Stimulated activated naive CD8-positive, alpha-beta T cell treated with anti-CD3 and anti-CD28 coated beads, Interleukin-15, amount 100 ng/mL, for 72 hours (primary cell): Measurements from ENCODE around the gene HDAC1.

Experiments
- ATAC-seq: fragments of 150-1000 bp; cut with Tn5 transposase; 2 replicates; pipeline ENCODE4 v1.10.0; 2021; ENCODE audit warnings: mild to moderate bottlenecking, moderate library complexity
- DNase-seq, 2 donors: peaks; one replicate each; pipeline ENCODE4 v3.0.0; 2021 to 2022
- H3K27ac Mint-ChIP-seq, 2 donors: one replicate each; pipeline ENCODE4 v1.8.0; 2022; ENCODE audit warnings: mild to moderate bottlenecking in 2 of 2, mixed read lengths in 2 of 2, moderate library complexity in 2 of 2
- H3K27me3 Mint-ChIP-seq: one replicate; pipeline ENCODE4 v1.8.0; 2022; ENCODE audit warnings: mixed read lengths
- H3K4me1 Mint-ChIP-seq: one replicate; pipeline ENCODE4 v1.8.0; 2022; ENCODE audit warnings: mild to moderate bottlenecking, mixed read lengths
- H3K4me3 Mint-ChIP-seq, 2 donors: one replicate each; pipeline ENCODE4 v1.8.0; 2022; ENCODE audit warnings: mild to moderate bottlenecking in 2 of 2, mixed read lengths in 2 of 2, moderate library complexity in 1 of 2
- H3K9me3 Mint-ChIP-seq, 2 donors: one replicate each; pipeline ENCODE4 v1.8.0; 2022; ENCODE audit warnings: mixed read lengths in 2 of 2

Gene HDAC1

GRCh38 chr1:32303358-32303757 lies 11.5 kb downstream of the HDAC1 start:
- no peaks in the 10 kb centered on the region for H3K9me3 Mint-ChIP-seq
- peaks cover 32% of the 10 kb centered on the region for H3K4me1 Mint-ChIP-seq
- H3K27ac Mint-ChIP-seq = no peak overlapping the region
- no peak overlapping the region for H3K4me3 Mint-ChIP-seq
- no peaks in the 10 kb centered on the region for H3K27me3 Mint-ChIP-seq
- ATAC-seq = no peak
- no peak for DNase-seq

GRCh38 chr1:32303997-32304622 lies 12.2 kb downstream of the HDAC1 start:
- H3K9me3 Mint-ChIP-seq = no peaks in the 10 kb centered on the region
- no peaks in the 10 kb centered on the region for H3K27me3 Mint-ChIP-seq
- DNase-seq (no peak), ATAC-seq (no peak)
- H3K4me1 Mint-ChIP-seq = peaks cover 38% of the 10 kb centered on the region
- no peak overlapping the region for H3K27ac Mint-ChIP-seq
- no peak overlapping the region for H3K4me3 Mint-ChIP-seq

- Mint-ChIP-seq H3K4me3 (no peak overlapping the region), H3K27me3 (no peaks in the 10 kb centered on the region), H3K4me1 (peaks cover 47% of the 10 kb centered on the region), H3K9me3 (no peaks in the 10 kb centered on the region), H3K27ac (no peak overlapping the region)
- ATAC-seq (no peak), DNase-seq (no peak)
Measured at GRCh38 chr1:32305310-32305709, 13.4 kb downstream of the HDAC1 start.

GRCh38 chr1:32307324-32307723 lies 15.4 kb downstream of the HDAC1 start:
- Mint-ChIP-seq H3K4me3 (no peak overlapping the region), H3K9me3 (no peaks in the 10 kb centered on the region), H3K27ac (peak overlapping the region in 1 of 2 donors; percentile 69), H3K4me1 (peaks cover 56% of the 10 kb centered on the region), H3K27me3 (no peaks in the 10 kb centered on the region)
- ATAC-seq = peak; percentile 74
- DNase-seq = no peak

- H3K27me3 Mint-ChIP-seq = no peaks in the 10 kb centered on the region
Measured at GRCh38 chr1:32309960-32310359, 18.1 kb downstream of the HDAC1 start.

GRCh38 chr1:32311709-32312393 lies 20.0 kb downstream of the HDAC1 start:
- Mint-ChIP-seq H3K27me3 (no peaks in the 10 kb centered on the region), H3K4me1 (peaks cover 48% of the 10 kb centered on the region), H3K27ac (peak overlapping the region in 1 of 2 donors; percentile 5), H3K4me3 (no peak overlapping the region), H3K9me3 (no peaks in the 10 kb centered on the region)
- ATAC-seq (no peak), DNase-seq (no peak)

More at GRCh38 chr1:32309960-32310359, 18.1 kb downstream of the HDAC1 start:
- H3K9me3 Mint-ChIP-seq = no peaks in the 10 kb centered on the region
- H3K4me1 Mint-ChIP-seq = peaks cover 50% of the 10 kb centered on the region
- H3K4me3 Mint-ChIP-seq = no peak overlapping the region
- ATAC-seq (no peak), DNase-seq (no peak)
- no peak overlapping the region for H3K27ac Mint-ChIP-seq

- Mint-ChIP-seq H3K4me1 (peaks cover 21% of the 10 kb centered on the region), H3K27me3 (no peaks in the 10 kb centered on the region), H3K27ac (no peak overlapping the region), H3K4me3 (no peak overlapping the region), H3K9me3 (no peaks in the 10 kb centered on the region)
- DNase-seq (no peak), ATAC-seq (no peak)
Measured at GRCh38 chr1:32316903-32317277, 25.0 kb downstream of the HDAC1 start.

- H3K9me3 Mint-ChIP-seq = no peaks in the 10 kb centered on the region
- ATAC-seq (no peak), DNase-seq (no peak)
- H3K4me3 Mint-ChIP-seq = no peak overlapping the region
- no peaks in the 10 kb centered on the region for H3K27me3 Mint-ChIP-seq
- peaks cover 28% of the 10 kb centered on the region for H3K4me1 Mint-ChIP-seq
- H3K27ac Mint-ChIP-seq = peak overlapping the region in 1 of 2 donors; percentile 54
Measured at GRCh38 chr1:32318127-32318869, 26.4 kb downstream of the HDAC1 start.

- Mint-ChIP-seq H3K4me3 (peak overlapping the region in 1 of 2 donors; percentile 24), H3K27me3 (no peaks in the 10 kb centered on the region), H3K4me1 (peaks cover 28% of the 10 kb centered on the region), H3K27ac (peak overlapping the region; percentile 56 to 82), H3K9me3 (no peaks in the 10 kb centered on the region)
- DNase-seq = no peak
- peak; percentile 43 for ATAC-seq
Measured at GRCh38 chr1:32321712-32322291, 29.9 kb downstream of the HDAC1 start.

GRCh38 chr1:32327204-32327603 lies 35.3 kb downstream of the HDAC1 start:
- DNase-seq (no peak), ATAC-seq (no peak)
- Mint-ChIP-seq H3K4me3 (no peak overlapping the region), H3K9me3 (no peaks in the 10 kb centered on the region), H3K27me3 (no peaks in the 10 kb centered on the region), H3K4me1 (peaks cover 16% of the 10 kb centered on the region), H3K27ac (no peak overlapping the region)

- ATAC-seq (no peak), DNase-seq (no peak)
- Mint-ChIP-seq H3K9me3 (no peaks in the 10 kb centered on the region), H3K4me1 (peaks cover 33% of the 10 kb centered on the region), H3K4me3 (no peak overlapping the region), H3K27me3 (no peaks in the 10 kb centered on the region), H3K27ac (no peak overlapping the region)
Measured at GRCh38 chr1:32329931-32330466, 38.1 kb downstream of the HDAC1 start.

- DNase-seq (no peak), ATAC-seq (no peak)
- no peaks in the 10 kb centered on the region for H3K27me3 Mint-ChIP-seq
- no peak overlapping the region for H3K27ac Mint-ChIP-seq
- peaks cover 35% of the 10 kb centered on the region for H3K4me1 Mint-ChIP-seq
- H3K4me3 Mint-ChIP-seq = no peak overlapping the region
- no peaks in the 10 kb centered on the region for H3K9me3 Mint-ChIP-seq
Measured at GRCh38 chr1:32330558-32331151, 38.8 kb downstream of the HDAC1 start.

GRCh38 chr1:32331549-32331948 lies 39.7 kb downstream of the HDAC1 start:
- no peak overlapping the region for H3K4me3 Mint-ChIP-seq
- ATAC-seq (no peak), DNase-seq (no peak)
- no peak overlapping the region for H3K27ac Mint-ChIP-seq
- no peaks in the 10 kb centered on the region for H3K27me3 Mint-ChIP-seq
- H3K4me1 Mint-ChIP-seq = peaks cover 37% of the 10 kb centered on the region
- no peaks in the 10 kb centered on the region for H3K9me3 Mint-ChIP-seq

GRCh38 chr1:32332290-32333079 lies 40.6 kb downstream of the HDAC1 start:
- H3K4me3 Mint-ChIP-seq = no peak overlapping the region
- H3K27ac Mint-ChIP-seq = no peak overlapping the region
- DNase-seq (no peak), ATAC-seq (no peak)
- H3K27me3 Mint-ChIP-seq = no peaks in the 10 kb centered on the region
- H3K4me1 Mint-ChIP-seq = peaks cover 46% of the 10 kb centered on the region
- no peaks in the 10 kb centered on the region for H3K9me3 Mint-ChIP-seq
